Psoas muscle (tissue), 8 donors: ENCODE measurements around the gene KRT33A. TPM values are rescaled to one million over a fixed set of nuclear protein-coding genes. Genes with fewer than 3 reads are reported as not detected.

Source experiments
- ATAC-seq, 4 donors: fragments of 200-7000 bp; cut with Tn5 transposase; one replicate each; pipeline ENCODE4 v1.9.1; 2020; ENCODE audit warnings: moderate library complexity in 3 of 4, mild to moderate bottlenecking in 2 of 4
- DNase-seq, 2 donors: peaks; one replicate each; pipeline ENCODE4 v3.0.0-alpha.2; 2020
- H3K27ac ChIP-seq: fragments of 200-600 bp; one replicate; pipeline ENCODE4 v1.8.0; 2022
- H3K27me3 ChIP-seq, 3 donors: fragments of 200-600 bp in 1 of 3; one replicate each; pipeline versions ENCODE4 v1.6.1 to v1.8.0; 2013 to 2022; ENCODE audit warnings: low read length in 2 of 3, mild to moderate bottlenecking in 2 of 3, moderate library complexity in 1 of 3; ENCODE audit not compliant: insufficient read depth in 3 of 3
- H3K36me3 ChIP-seq, 2 donors: fragments of 200-600 bp in 1 of 2; one replicate each; pipeline versions ENCODE4 v1.6.1 to v1.8.0; 2013 to 2022; ENCODE audit warnings: low read depth in 1 of 2, mild to moderate bottlenecking in 1 of 2, moderate library complexity in 1 of 2; ENCODE audit not compliant: insufficient read depth in 1 of 2
- H3K4me1 ChIP-seq: fragments of 200-600 bp; one replicate; pipeline ENCODE4 v1.8.0; 2022
- H3K4me3 ChIP-seq: fragments of 200-600 bp; one replicate; pipeline ENCODE4 v1.8.0; 2022; ENCODE audit warnings: mild to moderate bottlenecking
- H3K9me3 ChIP-seq: fragments of 200-600 bp; one replicate; pipeline ENCODE4 v1.8.0; 2022
- WGBS, 3 donors: extraction: QIAGEN DNeasy Blood & Tissue Kit; methylation state at CpG; one replicate each; pipeline versions ENCODE4 v1.1.6 to v1.1.7; 2013; 5-methylcytosine and 5-hydroxymethylcytosine counted together
- intact Hi-C, 2 donors: fragments of 100-400 bp; cut with DNase I; formaldehyde crosslinking; loops; one replicate each; pipeline versions ENCODE4 v1.11.0 to v1.14.2; 2022
- polyA plus RNA-seq, 3 donors: library from polyadenylated mRNA; stranded (reverse); fragments of 200-250 nt; gene quantifications; one replicate each; pipeline ENCODE4 v1.2.3, GENCODE V29; 2013
- total RNA-seq, 4 donors: library from RNA; stranded (reverse); fragmentation: NEBNext Ultra II Directional in 2 of 4; extraction: Animal tissue kit (Norgen Biotek cat#: 25700) in 2 of 4; gene quantifications; one replicate each; pipeline versions ENCODE4 v1.2.1 to v1.2.4, GENCODE V29; 2021 to 2023
- TF ChIP-seq, protein P1 (sequence below): fragments of 200-600 bp; IDR thresholded peaks from one replicate; pipeline ENCODE4 v1.8.0; 2022; ENCODE audit warnings: antibody characterized with exemption
- donor health status: healthy with polysubstance abuse.
- donor health status: DM: no; HTN: no; CAD: no; lungs with moderate emphysema.
- donor health status: Bipolar disorder and iron deficiency.
- donor health status: healthy.
- donor health status: DM: yes; HTN: yes; CAD: no.
- donor health status: DM: no; HTN: no; CAD: no.
- donor health status: DM: no; HTN: no; CAD: no.
- donor health status: DM: yes; HTN: yes; CAD: no.

KRT33A gene
- total and polyA plus RNA-seq, 7 donors: not detected

DNA sequence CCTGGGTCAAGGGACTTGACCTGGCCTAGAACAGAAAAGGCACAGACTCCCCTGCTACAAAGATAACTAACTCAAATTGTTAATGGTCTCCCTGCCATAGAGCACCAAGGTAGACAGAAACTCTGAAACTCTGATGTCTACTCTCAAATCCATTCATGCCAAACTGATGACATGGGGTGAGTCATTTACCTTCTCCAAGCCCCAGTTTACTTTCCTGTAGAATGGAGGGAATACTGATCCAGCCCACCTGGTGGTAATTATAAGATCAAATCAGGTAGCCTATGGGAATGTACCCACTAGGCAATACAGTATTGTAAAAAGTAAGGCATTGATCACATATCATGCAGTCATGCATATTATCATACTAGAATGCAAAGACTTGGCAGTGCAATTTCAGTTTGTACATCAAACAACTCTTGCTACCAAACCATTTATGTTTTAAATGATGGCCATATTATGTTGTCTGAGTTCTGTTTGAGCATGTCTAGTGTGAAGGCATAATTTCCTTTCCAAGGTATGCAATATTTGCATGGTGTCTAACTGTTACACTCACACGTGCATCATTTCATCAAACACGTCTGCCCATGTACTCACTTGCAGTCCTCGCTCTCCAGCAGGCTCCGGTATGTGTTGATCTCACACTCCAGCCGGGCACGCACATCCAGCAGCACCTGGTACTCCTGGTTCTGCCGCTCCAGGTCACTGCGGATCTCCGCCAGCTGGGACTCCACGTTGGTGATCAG is 43.8 kb upstream of the KRT33A start:
- Histone ChIP-seq H3K27me3 (no peaks in the 10 kb centered on the region), H3K27ac (no peak overlapping the region), H3K36me3 (no peaks in the 10 kb centered on the region), H3K4me3 (no peak overlapping the region), H3K9me3 (no peaks in the 10 kb centered on the region), H3K4me1 (no peaks in the 10 kb centered on the region)
- ATAC-seq (no peak), DNase-seq (no peak)
- TF ChIP-seq, protein P1, sequence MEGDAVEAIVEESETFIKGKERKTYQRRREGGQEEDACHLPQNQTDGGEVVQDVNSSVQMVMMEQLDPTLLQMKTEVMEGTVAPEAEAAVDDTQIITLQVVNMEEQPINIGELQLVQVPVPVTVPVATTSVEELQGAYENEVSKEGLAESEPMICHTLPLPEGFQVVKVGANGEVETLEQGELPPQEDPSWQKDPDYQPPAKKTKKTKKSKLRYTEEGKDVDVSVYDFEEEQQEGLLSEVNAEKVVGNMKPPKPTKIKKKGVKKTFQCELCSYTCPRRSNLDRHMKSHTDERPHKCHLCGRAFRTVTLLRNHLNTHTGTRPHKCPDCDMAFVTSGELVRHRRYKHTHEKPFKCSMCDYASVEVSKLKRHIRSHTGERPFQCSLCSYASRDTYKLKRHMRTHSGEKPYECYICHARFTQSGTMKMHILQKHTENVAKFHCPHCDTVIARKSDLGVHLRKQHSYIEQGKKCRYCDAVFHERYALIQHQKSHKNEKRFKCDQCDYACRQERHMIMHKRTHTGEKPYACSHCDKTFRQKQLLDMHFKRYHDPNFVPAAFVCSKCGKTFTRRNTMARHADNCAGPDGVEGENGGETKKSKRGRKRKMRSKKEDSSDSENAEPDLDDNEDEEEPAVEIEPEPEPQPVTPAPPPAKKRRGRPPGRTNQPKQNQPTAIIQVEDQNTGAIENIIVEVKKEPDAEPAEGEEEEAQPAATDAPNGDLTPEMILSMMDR: no peak
- intact Hi-C loops: no loop called here
- WGBS, 3 donors: 76 to 79% (median 78%) methylated on average over 10 of the region's 10 CpGs

DNA sequence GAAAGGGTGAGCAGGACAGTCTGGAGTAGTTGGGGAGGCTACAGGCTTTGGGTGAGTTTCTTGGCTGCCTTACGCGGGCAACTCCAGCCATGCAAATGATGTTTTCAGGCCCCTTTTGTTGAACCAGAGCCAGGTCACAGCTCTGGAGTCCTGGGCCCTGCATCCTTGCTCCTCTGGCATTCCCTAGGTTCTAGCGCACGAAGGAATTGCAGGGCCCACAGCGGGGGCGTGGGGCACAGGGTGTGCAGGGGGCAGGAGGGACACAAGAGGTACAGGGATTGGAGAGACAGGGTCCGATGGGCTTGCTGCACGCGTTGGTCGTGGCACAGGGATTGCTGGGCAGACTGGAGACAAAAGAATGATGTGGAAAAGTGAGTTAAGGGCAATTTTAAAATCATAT is 43.2 kb upstream of the KRT33A start:
- H3K27ac ChIP-seq: no peak overlapping the region
- TF ChIP-seq, protein P1: no peak
- DNase-seq: no peak
- no peaks in the 10 kb centered on the region for H3K36me3 ChIP-seq
- no peak overlapping the region for H3K4me3 ChIP-seq
- intact Hi-C loops: no loop called here
- H3K27me3 ChIP-seq: no peaks in the 10 kb centered on the region
- H3K4me1 ChIP-seq: no peaks in the 10 kb centered on the region
- 74 to 89% (median 81%) methylated on average over 10 of the region's 10 CpGs for WGBS, 3 donors
- H3K9me3 ChIP-seq: no peaks in the 10 kb centered on the region
- no peak for ATAC-seq

GRCh38 chr17:41393294-41393693 is 42.7 kb upstream of the KRT33A start:
- Histone ChIP-seq H3K4me1 (no peaks in the 10 kb centered on the region), H3K27ac (no peak overlapping the region), H3K9me3 (no peaks in the 10 kb centered on the region), H3K36me3 (no peaks in the 10 kb centered on the region), H3K4me3 (no peak overlapping the region), H3K27me3 (no peaks in the 10 kb centered on the region)
- WGBS, 3 donors: 54 to 65% (median 57%) methylated on average over 5 of the region's 5 CpGs
- ATAC-seq (no peak), DNase-seq (no peak)
- intact Hi-C loops: no loop called here
- TF ChIP-seq, protein P1: no peak

- no peaks in the 10 kb centered on the region for H3K27me3 ChIP-seq
- DNase-seq: no peak
- no peaks in the 10 kb centered on the region for H3K9me3 ChIP-seq
- H3K27ac ChIP-seq: no peak overlapping the region
- no peaks in the 10 kb centered on the region for H3K4me1 ChIP-seq
- no peaks in the 10 kb centered on the region for H3K36me3 ChIP-seq
- TF ChIP-seq, protein P1: no peak
- intact Hi-C loops: no loop called here
- no peak for ATAC-seq
- no peak overlapping the region for H3K4me3 ChIP-seq
- 96 to 100% (median 99%) methylated on average over 1 of the region's 1 CpG for WGBS, 3 donors
These were observed 41.6 kb upstream of the KRT33A start for GRCh38 chr17:41392278-41392677.

GRCh38 chr17:41391535-41391934 is 40.9 kb upstream of the KRT33A start:
- TF ChIP-seq, protein P1: no peak
- no peak for DNase-seq
- WGBS, 3 donors: 64 to 78% (median 72%) methylated on average over 2 of the region's 2 CpGs
- Histone ChIP-seq H3K4me1 (no peaks in the 10 kb centered on the region), H3K4me3 (no peak overlapping the region), H3K9me3 (peaks cover 6% of the 10 kb centered on the region), H3K36me3 (no peaks in the 10 kb centered on the region), H3K27me3 (no peaks in the 10 kb centered on the region), H3K27ac (no peak overlapping the region)
- intact Hi-C loops: no loop called here
- ATAC-seq: no peak
